ENCODE measurements around the gene KIAA1958.
A peak's percentile ranks its signal among the peaks of the same experiment; 100 is the strongest.

The KIAA1958 gene, protein sequence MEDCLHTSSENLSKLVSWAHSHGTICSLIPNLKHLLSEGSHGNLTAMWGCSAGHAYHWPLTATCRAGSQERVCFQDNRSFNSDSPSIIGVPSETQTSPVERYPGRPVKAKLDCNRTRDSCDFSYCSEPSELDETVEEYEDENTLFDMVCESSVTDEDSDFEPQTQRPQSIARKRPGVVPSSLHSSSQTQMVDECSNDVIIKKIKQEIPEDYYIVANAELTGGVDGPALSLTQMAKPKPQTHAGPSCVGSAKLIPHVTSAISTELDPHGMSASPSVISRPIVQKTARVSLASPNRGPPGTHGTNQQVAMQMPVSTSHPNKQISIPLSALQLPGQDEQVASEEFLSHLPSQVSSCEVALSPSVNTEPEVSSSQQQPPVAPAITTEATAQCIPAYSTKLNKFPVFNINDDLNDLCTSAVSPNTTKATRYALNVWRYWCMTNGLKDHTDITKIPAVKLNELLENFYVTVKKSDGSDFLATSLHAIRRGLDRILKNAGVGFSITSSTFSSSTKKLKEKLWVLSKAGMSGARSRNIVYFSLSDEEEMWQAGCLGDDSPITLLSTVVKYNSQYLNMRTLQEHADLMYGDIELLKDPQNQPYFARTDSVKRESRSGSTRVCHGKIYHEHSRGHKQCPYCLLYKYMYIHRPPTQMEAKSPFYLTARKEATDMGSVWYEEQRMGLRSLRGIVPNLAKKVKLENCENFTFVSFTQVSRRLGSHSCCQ

GRCh38 chr9:112486221-112487007 lies at the start of gene KIAA1958:
TSS of gene KIAA1958 (plus strand) at chr9:112486827. CDS start at chr9:112574081, 87,254 bp downstream.
- TF ChIP-seq JUND (IDR thresholded peaks at IDR 0.05; ENCODE audit: low read depth), result no peak
- in situ Hi-C loops (cut with HindIII; ENCODE audit: low pct_unique_long_range_greater_than_20kb, low sequenced_read_pairs), result no loop called here
- peak; percentile 93 to 97 for DNase-seq (ENCODE audit: low read depth in 1 of 2, low spot score in 1 of 2)

DNA sequence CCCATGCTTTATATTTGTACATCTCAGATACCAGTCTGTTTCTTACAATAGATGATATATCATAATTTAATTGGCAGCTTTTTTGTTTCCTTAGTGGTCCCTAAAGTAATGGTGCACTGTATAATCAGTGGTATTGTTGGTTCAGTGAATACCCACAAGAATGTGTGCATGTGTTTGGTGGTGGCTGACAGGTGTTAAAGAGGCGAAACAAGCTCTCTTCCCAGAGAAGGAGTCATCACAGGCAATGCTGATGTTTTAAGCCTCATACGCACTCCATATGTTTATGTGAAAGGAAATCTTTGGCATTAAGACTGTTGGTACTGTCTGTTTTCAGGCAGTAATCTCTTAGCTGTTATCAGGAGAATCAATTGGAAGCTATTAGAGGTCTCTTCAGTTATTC lies 49.2 kb upstream of the KIAA1958 start:
- no peak for TF ChIP-seq JUND (IDR thresholded peaks at IDR 0.05; ENCODE audit: low read depth)
- in situ Hi-C loops (cut with HindIII; ENCODE audit: low pct_unique_long_range_greater_than_20kb, low sequenced_read_pairs), result no loop called here
- DNase-seq (ENCODE audit: low read depth in 1 of 2, low spot score in 1 of 2), result no peak

DNA sequence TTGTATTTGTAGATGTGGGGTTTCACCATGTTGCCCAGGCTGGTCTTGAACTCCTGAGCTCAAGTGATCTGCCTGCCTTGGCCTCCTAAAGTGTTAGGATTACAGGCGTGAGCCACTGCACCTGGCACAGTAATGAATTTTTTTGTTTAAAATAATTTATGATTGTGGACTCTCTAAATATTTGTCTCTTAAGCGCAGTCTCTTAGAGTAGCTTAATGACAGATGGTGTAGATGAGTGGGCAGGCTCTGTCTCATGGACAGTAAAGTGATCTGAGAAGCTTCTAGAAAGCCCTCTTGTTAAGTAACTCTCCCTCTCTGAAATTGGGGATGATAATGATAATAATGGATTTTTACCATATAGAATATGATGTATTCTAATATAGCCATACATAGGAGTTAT lies 47.5 kb upstream of the KIAA1958 start:
- no peak for DNase-seq (ENCODE audit: low read depth in 1 of 2, low spot score in 1 of 2)
- no peak for TF ChIP-seq JUND (IDR thresholded peaks at IDR 0.05; ENCODE audit: low read depth)
- in situ Hi-C loops (cut with HindIII; ENCODE audit: low pct_unique_long_range_greater_than_20kb, low sequenced_read_pairs), result no loop called here

DNA sequence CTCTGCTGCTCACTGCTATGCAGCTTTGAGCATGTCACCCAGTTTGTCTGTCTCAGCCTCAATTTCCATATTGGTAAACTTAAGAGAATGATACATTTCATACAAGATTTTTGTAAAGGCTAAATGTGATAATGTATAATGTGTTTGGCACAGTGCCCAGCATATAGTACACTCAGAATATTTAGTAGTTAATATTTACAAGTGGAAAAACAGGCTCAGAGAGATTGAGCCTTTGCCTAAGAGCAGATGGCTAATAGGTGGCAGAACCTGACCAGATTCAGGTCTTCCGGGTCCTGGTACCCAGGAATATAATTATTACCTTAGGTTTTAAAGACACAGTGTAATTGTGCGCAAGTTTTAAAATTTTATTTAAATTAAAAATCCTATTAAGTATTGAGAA lies 46.8 kb upstream of the KIAA1958 start:
- in situ Hi-C loops (cut with HindIII; ENCODE audit: low pct_unique_long_range_greater_than_20kb, low sequenced_read_pairs), result no loop called here
- no peak for DNase-seq (ENCODE audit: low read depth in 1 of 2, low spot score in 1 of 2)
- no peak for TF ChIP-seq JUND (IDR thresholded peaks at IDR 0.05; ENCODE audit: low read depth)

GRCh38 chr9:112443200-112443599 lies 43.4 kb upstream of the KIAA1958 start:
- in situ Hi-C loops (cut with HindIII; ENCODE audit: low pct_unique_long_range_greater_than_20kb, low sequenced_read_pairs), result no loop called here
- DNase-seq (ENCODE audit: low read depth in 1 of 2, low spot score in 1 of 2), result peak in 1 of 2 experiments; percentile 48

GRCh38 chr9:112443636-112444035 lies 43.0 kb upstream of the KIAA1958 start:
- in situ Hi-C loops (cut with HindIII; ENCODE audit: low pct_unique_long_range_greater_than_20kb, low sequenced_read_pairs), result no loop called here
- TF ChIP-seq JUND (IDR thresholded peaks at IDR 0.05; ENCODE audit: low read depth), result no peak
- no peak for DNase-seq (ENCODE audit: low read depth in 1 of 2, low spot score in 1 of 2)

More at GRCh38 chr9:112443200-112443599, 43.4 kb upstream of the KIAA1958 start:
- TF ChIP-seq JUND (IDR thresholded peaks at IDR 0.05; ENCODE audit: low read depth), result no peak

DNA sequence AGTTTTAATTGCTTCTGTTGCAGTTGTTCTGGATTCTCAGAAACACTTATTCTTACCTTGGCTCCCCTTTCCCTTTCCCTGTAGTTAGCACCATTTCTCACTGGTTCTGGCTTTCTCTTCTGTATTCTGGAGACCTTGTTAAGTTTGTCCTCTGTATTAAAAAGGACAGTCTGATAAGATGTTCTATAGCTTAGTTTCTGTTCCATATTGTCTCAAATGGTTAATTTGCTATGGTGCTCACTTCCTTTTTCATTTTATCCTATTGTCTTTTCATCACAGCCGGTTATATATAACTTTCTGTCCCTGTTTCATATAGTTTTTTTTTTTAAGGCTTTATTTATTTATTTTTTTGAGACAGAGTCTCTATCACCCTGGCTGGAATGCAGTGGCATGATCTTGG lies 41.4 kb upstream of the KIAA1958 start:
- TF ChIP-seq JUND (IDR thresholded peaks at IDR 0.05; ENCODE audit: low read depth), result no peak
- DNase-seq (ENCODE audit: low read depth in 1 of 2, low spot score in 1 of 2), result no peak
- in situ Hi-C loops (cut with HindIII; ENCODE audit: low pct_unique_long_range_greater_than_20kb, low sequenced_read_pairs), result no loop called here

- in situ Hi-C loops (cut with HindIII; ENCODE audit: low pct_unique_long_range_greater_than_20kb, low sequenced_read_pairs), result no loop called here
- no peak for DNase-seq (ENCODE audit: low read depth in 1 of 2, low spot score in 1 of 2)
- TF ChIP-seq JUND (IDR thresholded peaks at IDR 0.05; ENCODE audit: low read depth), result no peak
Measured at GRCh38 chr9:112446080-112446479, 40.5 kb upstream of the KIAA1958 start.

- in situ Hi-C loops (cut with HindIII; ENCODE audit: low pct_unique_long_range_greater_than_20kb, low sequenced_read_pairs), result no loop called here
- TF ChIP-seq JUND (IDR thresholded peaks at IDR 0.05; ENCODE audit: low read depth), result no peak
- DNase-seq (ENCODE audit: low read depth in 1 of 2, low spot score in 1 of 2), result no peak
Measured at GRCh38 chr9:112446526-112446925, 40.1 kb upstream of the KIAA1958 start.

DNA sequence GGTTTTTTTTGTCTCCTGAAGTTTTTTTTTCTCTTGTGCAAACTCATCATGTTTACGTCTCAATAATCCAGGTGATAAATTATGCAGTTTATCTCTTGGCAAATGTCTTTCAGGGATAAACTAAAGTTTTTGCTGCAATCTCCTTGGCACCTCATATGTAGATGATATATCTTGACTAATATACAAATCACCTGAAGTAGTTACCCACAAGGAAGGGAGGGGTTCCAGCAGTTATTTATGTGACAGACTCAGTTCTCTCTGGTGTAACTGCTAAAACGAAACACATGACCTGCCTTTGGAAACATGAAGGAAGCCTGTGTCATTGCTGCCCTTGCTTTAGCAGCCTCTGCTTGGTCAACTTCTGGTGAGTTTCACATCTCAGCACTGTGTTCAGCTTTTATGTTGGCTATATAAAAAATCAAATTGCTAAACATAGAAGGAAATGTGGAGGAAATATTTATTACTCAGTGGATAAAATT lies 39.3 kb upstream of the KIAA1958 start:
- DNase-seq (ENCODE audit: low read depth in 1 of 2, low spot score in 1 of 2), result no peak
- no peak for TF ChIP-seq JUND (IDR thresholded peaks at IDR 0.05; ENCODE audit: low read depth)
- in situ Hi-C loops (cut with HindIII; ENCODE audit: low pct_unique_long_range_greater_than_20kb, low sequenced_read_pairs), result no loop called here

GRCh38 chr9:112462855-112463254 lies 23.8 kb upstream of the KIAA1958 start:
- DNase-seq (ENCODE audit: low read depth in 1 of 2, low spot score in 1 of 2), result no peak
- in situ Hi-C loops (cut with HindIII; ENCODE audit: low pct_unique_long_range_greater_than_20kb, low sequenced_read_pairs), result no loop called here
- TF ChIP-seq JUND (IDR thresholded peaks at IDR 0.05; ENCODE audit: low read depth), result no peak

GRCh38 chr9:112465352-112465751 lies 21.3 kb upstream of the KIAA1958 start:
- no peak for DNase-seq (ENCODE audit: low read depth in 1 of 2, low spot score in 1 of 2)
- in situ Hi-C loops (cut with HindIII; ENCODE audit: low pct_unique_long_range_greater_than_20kb, low sequenced_read_pairs), result no loop called here
- no peak for TF ChIP-seq JUND (IDR thresholded peaks at IDR 0.05; ENCODE audit: low read depth)
